GM20000 (cell line): Measurements from ENCODE around the gene CENPF.
"Not testable (repeated sequence)": the region's sequence is repeated elsewhere in the genome, so short reads cannot be mapped to it uniquely, and the experiment has no call there.

ENCODE experiments used
- DNase-seq: peaks from one replicate; pipeline ENCODE4 v3.0.0; 2012; ENCODE audit warnings: low spot score
- CTCF ChIP-seq: IDR thresholded peaks from 2 replicates; pipeline ENCODE4 v1.5.1; 2012; ENCODE audit warnings: mild to moderate bottlenecking, control low read depth; ENCODE audit errors: extremely low read depth, missing control alignments

The CENPF gene

GRCh38 chr1:214567481-214567980 is 35.5 kb upstream of the CENPF start:
- DNase-seq: no peak
- TF ChIP-seq CTCF: no peak

DNA sequence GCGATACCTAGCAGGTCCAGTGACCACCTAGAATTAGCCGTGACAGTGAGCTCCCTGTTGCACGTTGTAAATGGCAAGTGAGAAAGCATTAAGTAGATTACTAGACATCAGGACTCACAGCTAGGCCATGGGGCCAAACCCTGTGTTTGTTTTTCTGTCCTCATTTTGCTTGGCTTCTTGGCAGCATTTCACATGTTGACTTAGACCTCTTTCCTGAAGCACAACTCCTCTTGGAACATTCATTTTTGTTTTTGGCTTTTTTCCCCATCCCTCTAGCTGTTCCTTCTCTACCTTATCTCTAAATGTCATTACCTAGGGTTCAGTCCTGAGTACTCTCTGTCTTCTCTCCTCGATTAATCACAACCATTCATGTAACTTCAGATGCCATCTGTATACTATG is 34.7 kb upstream of the CENPF start:
- TF ChIP-seq CTCF: no peak
- DNase-seq: no peak

DNA sequence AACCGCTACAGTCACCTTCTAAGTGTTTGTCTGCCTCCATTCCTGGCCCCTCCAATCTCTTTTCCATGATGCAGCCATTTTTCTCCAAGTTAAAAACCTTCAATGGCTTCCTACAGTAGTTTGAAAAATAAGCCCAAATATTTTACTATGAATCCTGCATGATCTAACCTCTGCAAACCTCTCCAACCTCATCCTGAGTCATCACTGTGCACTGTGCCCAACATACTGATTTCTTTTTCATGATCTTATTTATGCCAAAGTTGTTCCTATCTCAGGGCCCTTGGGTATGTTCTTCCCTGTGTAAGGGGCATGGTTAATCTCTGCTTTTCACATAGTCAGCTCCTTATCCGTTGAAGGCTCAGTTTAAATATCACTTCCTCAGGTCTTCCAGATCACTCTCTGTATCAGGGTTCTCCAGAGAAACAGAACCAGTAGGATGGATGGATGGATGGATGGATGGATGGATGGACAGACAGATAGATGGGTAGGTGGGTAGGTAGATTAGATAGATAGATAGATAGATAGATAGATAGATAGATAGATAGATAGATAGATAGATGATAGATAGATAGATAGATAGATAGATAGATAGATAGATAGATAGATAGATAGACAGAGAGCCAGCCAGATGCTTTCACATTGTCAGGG is 33.5 kb upstream of the CENPF start:
- DNase-seq: no peak
- TF ChIP-seq CTCF: no peak

DNA sequence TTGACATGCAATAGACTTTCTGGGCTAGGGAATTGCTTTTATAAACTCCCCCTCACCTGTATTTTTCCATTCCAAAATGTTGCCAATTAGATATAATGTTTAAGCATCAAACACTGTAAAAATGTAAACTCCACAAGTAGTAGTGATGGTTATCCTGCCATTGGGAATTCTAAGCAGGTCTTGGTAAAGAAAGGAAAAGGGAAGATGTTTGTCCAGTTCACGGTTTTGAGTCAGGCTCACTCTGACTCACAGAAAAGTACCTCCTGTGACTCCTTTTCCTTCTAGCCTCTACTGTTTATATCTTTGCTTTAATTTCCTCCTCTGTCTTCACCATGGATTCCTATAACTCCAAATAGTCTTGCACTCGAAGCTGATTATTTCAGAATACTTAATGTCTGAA is 32.6 kb upstream of the CENPF start:
- no peak for TF ChIP-seq CTCF

DNA sequence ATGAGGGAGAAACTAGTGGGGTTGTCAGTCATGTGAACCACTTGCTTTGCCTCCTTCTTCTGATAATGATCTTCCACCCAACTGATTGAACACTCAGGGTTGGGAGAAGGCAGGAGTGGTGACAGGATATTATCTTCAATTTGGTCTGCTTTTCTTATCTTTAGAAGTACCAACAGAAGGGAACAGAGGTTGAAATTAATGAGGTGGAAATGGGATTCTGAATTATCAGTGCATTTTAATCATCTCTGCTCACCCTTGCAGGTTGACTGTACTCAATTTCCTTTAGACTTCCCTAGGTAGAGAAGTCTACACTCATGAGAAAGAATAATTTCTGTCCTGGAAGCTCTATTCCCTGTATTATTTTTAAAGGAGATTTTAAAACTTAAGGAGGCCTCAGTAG is 31.7 kb upstream of the CENPF start:
- TF ChIP-seq CTCF: no peak
- DNase-seq: no peak

More for the DNA sequence above, 32.6 kb upstream of the CENPF start:
- no peak for DNase-seq

- no peak for TF ChIP-seq CTCF
- DNase-seq: no peak
These were observed 29.3 kb upstream of the CENPF start for GRCh38 chr1:214573386-214574318.

- DNase-seq: no peak
- no peak for TF ChIP-seq CTCF
These were observed 28.2 kb upstream of the CENPF start for GRCh38 chr1:214574598-214575411.

DNA sequence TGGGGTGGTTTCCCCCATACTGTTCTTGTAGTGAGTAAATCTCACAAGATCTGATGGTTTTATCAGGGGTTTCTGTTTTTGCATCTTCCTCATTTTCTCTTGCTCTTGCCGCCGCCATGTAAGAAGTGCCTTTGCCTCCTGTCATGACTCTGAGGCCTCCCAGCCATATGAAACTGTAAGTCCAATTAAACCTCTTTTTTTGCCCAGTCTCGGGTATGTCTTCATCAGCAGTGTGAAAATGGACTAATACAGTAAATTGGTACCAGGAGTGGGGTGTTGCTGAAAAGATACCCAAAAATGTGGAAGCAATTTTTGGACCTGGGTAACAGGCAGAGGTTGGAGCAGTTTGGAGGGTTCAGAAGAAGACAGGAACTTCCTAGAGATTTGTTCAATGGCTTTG is 26.9 kb upstream of the CENPF start:
- not testable (repeated sequence) for DNase-seq
